Liver (tissue), 9 donors: ENCODE measurements around the gene ESD. TPM values are rescaled to one million over a fixed set of nuclear protein-coding genes. Genes with fewer than 3 reads are reported as not detected.

Source experiments
- DNase-seq: peaks from one replicate; pipeline ENCODE4 v3.0.0-alpha.2; 2017; ENCODE audit warnings: low spot score
- H3K27ac ChIP-seq, 2 donors: one replicate each; pipeline ENCODE4 v1.7.0; 2013; ENCODE audit warnings: inconsistent platforms in 2 of 2, low read length in 2 of 2, control low read depth in 1 of 2, low read depth in 1 of 2, mild to moderate bottlenecking in 1 of 2
- H3K27me3 ChIP-seq, 4 donors: one replicate each; pipeline versions ENCODE4 v1.6.1 to v1.7.0; 2013; ENCODE audit warnings: low read length in 3 of 4, inconsistent platforms in 1 of 4, mild to moderate bottlenecking in 1 of 4, moderate library complexity in 1 of 4; ENCODE audit not compliant: control insufficient read depth in 4 of 4, insufficient read depth in 4 of 4
- H3K36me3 ChIP-seq, 4 donors: one replicate each; pipeline versions ENCODE4 v1.6.1 to v1.7.0; 2013; ENCODE audit warnings: low read length in 3 of 4, mild to moderate bottlenecking in 3 of 4, low read depth in 1 of 4, moderate library complexity in 1 of 4; ENCODE audit not compliant: control insufficient read depth in 4 of 4, insufficient read depth in 3 of 4
- H3K4me1 ChIP-seq, 4 donors: one replicate each; pipeline versions ENCODE4 v1.6.1 to v1.7.0; 2013; ENCODE audit warnings: low read length in 3 of 4, mild to moderate bottlenecking in 3 of 4, moderate library complexity in 1 of 4; ENCODE audit not compliant: control insufficient read depth in 4 of 4, insufficient read depth in 4 of 4
- H3K4me3 ChIP-seq, 3 donors: one replicate each; pipeline versions ENCODE4 v1.6.1 to v1.7.0; 2013; ENCODE audit warnings: low read length in 3 of 3, control low read depth in 1 of 3, low read depth in 1 of 3, mild to moderate bottlenecking in 1 of 3
- H3K9ac ChIP-seq, 2 donors: one replicate each; pipeline ENCODE4 v1.7.0; 2013; ENCODE audit warnings: low read length in 2 of 2, mild to moderate bottlenecking in 2 of 2, moderate library complexity in 2 of 2, control low read depth in 1 of 2, low read depth in 1 of 2
- H3K9me3 ChIP-seq, 4 donors: one replicate each; pipeline versions ENCODE4 v1.6.1 to v1.7.0; 2013; ENCODE audit warnings: low read length in 3 of 4; ENCODE audit not compliant: control insufficient read depth in 4 of 4
- FOXA2 ChIP-seq: IDR thresholded peaks from 2 replicates; pipeline ENCODE4 v1.6.1; 2016; ENCODE audit warnings: antibody characterized with exemption
- GABPA ChIP-seq, 2 donors: IDR thresholded peaks in 1 of 2; conservative IDR thresholded peaks in 1 of 2; 2 replicates each; pipeline ENCODE4 v1.6.1; 2016; ENCODE audit warnings: antibody characterized with exemption in 2 of 2, mild to moderate bottlenecking in 1 of 2, moderate library complexity in 1 of 2
- HNF4G ChIP-seq: IDR thresholded peaks from 2 replicates; pipeline ENCODE4 v1.6.1; 2016; ENCODE audit warnings: antibody characterized with exemption
- NR2F2 ChIP-seq: IDR thresholded peaks from 2 replicates; pipeline ENCODE4 v1.6.1; 2016; ENCODE audit warnings: antibody characterized with exemption
- SP1 ChIP-seq: IDR thresholded peaks from 2 replicates; pipeline ENCODE4 v1.6.1; 2018; ENCODE audit warnings: antibody characterized with exemption, mild to moderate bottlenecking
- WGBS: extraction: QIAGEN DNeasy Blood & Tissue Kit; methylation state at CpG from one replicate; pipeline ENCODE4 v1.1.7; 2013; 5-methylcytosine and 5-hydroxymethylcytosine counted together
- polyA plus RNA-seq, 2 donors: library from polyadenylated mRNA; stranded (reverse) in 1 of 2; unstranded in 1 of 2; fragments of 200-250 nt in 1 of 2; fragments of >200 nt in 1 of 2; fragmentation: Nextera tagmentation in 1 of 2; extraction: Ambion mirVana in 1 of 2; gene quantifications; one replicate each; pipeline versions ENCODE4 v1.2.1 to v1.2.3, GENCODE V29; 2013 to 2015
- total RNA-seq, 2 donors: library from RNA; depleted of rRNA; stranded (reverse); fragments of >200 nt; gene quantifications; one replicate each; pipeline ENCODE4 v1.2.3, GENCODE V29; 2014
- TF ChIP-seq, protein P1 (sequence below): fragments of 150-350 bp; IDR thresholded peaks from 2 replicates; pipeline ENCODE4 v1.5.1; 2017; ENCODE audit warnings: improper control_type of control experiment, low read depth, low read length; ENCODE audit not compliant: missing input control
- TF ChIP-seq, protein P2 (sequence below): IDR thresholded peaks from 2 replicates; pipeline ENCODE4 v1.6.1; 2016; ENCODE audit warnings: antibody characterized with exemption
- TF ChIP-seq, protein P3 (sequence below): IDR thresholded peaks from 2 replicates; pipeline ENCODE4 v1.6.1; 2016; ENCODE audit warnings: antibody characterized with exemption
- TF ChIP-seq, protein P4 (sequence below): IDR thresholded peaks from 2 replicates; pipeline ENCODE4 v1.6.1; 2016; ENCODE audit warnings: antibody characterized with exemption
- TF ChIP-seq, protein P5 (sequence below): IDR thresholded peaks from 2 replicates; pipeline ENCODE4 v1.6.1; 2016; ENCODE audit warnings: antibody characterized with exemption, mild to moderate bottlenecking
- donor health status: healthy.
- donor health status: healthy.
- donor health status: healthy.
- donor health status: healthy.
- donor health status: healthy.

The ESD gene
- total and polyA plus RNA-seq, 4 donors, result 63.3 to 146 (median 72.0) TPM

DNA sequence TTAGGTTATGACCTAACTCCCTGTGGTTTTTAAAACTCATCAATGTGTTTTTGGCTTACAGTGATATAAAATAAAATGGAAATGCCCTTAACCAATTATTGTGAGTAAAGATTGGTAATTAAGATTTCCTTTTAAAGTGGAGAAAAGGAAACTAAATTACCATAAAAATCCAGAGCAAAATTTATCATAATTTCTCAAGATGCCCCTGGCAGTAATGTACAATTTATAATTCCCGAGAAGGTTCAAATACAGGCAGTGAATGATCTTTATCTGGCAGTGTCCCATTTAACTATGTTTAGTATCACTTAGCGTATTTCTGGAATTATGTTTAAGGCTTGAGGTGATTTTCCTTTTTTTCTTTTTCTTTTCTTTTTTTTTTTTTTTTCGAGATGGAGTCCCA lies 61.5 kb downstream of the ESD start (continued):
- TF ChIP-seq SP1, result no peak
- TF ChIP-seq, protein P1, sequence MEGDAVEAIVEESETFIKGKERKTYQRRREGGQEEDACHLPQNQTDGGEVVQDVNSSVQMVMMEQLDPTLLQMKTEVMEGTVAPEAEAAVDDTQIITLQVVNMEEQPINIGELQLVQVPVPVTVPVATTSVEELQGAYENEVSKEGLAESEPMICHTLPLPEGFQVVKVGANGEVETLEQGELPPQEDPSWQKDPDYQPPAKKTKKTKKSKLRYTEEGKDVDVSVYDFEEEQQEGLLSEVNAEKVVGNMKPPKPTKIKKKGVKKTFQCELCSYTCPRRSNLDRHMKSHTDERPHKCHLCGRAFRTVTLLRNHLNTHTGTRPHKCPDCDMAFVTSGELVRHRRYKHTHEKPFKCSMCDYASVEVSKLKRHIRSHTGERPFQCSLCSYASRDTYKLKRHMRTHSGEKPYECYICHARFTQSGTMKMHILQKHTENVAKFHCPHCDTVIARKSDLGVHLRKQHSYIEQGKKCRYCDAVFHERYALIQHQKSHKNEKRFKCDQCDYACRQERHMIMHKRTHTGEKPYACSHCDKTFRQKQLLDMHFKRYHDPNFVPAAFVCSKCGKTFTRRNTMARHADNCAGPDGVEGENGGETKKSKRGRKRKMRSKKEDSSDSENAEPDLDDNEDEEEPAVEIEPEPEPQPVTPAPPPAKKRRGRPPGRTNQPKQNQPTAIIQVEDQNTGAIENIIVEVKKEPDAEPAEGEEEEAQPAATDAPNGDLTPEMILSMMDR, result no peak
- no peak for TF ChIP-seq FOXA2
- TF ChIP-seq, protein P2, sequence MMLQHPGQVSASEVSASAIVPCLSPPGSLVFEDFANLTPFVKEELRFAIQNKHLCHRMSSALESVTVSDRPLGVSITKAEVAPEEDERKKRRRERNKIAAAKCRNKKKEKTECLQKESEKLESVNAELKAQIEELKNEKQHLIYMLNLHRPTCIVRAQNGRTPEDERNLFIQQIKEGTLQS, result no peak

DNA sequence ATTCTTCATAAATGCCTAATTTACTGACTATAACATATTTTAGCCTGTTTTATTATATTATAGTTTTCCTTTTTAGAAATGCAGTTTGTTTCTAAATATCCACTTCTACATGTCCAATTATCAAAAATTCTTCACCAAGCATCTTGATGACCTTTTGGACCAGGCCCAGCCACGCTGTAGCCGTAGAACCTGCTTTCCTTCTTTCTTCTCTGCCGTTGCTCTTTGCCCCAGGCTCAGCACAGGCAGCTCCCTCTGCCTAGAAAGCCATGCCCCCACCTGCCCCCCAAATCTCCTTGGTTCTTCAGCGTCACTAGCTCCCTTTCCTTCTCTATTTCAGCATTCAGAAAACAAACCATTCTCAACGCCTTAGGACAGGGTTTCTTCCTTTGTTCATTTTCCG lies 65.4 kb downstream of the ESD start:
- Histone ChIP-seq H3K36me3 (peaks cover 6 to 49% (median 30%) of the 10 kb centered on the region in 4 donors), H3K9ac (no peak overlapping the region), H3K27ac (no peak overlapping the region), H3K27me3 (no peaks in the 10 kb centered on the region), H3K4me3 (no peak overlapping the region), H3K4me1 (no peaks in the 10 kb centered on the region), H3K9me3 (no peaks in the 10 kb centered on the region)
- 97% methylated on average over 6 of the region's 6 CpGs for WGBS
- TF ChIP-seq, protein P3, sequence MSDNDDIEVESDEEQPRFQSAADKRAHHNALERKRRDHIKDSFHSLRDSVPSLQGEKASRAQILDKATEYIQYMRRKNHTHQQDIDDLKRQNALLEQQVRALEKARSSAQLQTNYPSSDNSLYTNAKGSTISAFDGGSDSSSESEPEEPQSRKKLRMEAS, result no peak
- no peak for DNase-seq

DNA sequence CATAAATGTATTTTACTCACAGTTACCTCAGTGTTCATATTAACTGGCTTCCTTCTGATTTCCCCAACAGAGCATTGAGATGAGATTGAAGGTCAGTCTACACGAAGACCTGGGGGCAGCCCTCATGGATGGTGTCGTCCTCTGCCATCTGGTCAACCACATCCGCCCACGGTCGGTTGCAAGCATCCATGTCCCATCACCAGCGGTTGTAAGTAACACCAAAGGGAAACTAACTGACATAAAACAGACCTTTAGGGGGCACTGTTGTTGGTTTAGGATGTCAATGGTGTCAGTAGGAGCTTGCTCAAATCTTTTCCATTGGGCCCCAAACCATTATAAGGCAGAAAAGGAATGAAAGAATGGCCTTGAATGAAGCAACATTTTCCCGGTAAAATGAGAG lies 68.2 kb downstream of the ESD start:
- Histone ChIP-seq H3K4me3 (no peak overlapping the region), H3K9ac (no peak overlapping the region), H3K27ac (no peak overlapping the region), H3K4me1 (no peaks in the 10 kb centered on the region), H3K27me3 (no peaks in the 10 kb centered on the region), H3K36me3 (peaks cover 8 to 60% (median 41%) of the 10 kb centered on the region in 4 donors), H3K9me3 (no peaks in the 10 kb centered on the region)
- DNase-seq, result no peak
- 96% methylated on average over 7 of the region's 7 CpGs for WGBS
- no peak for TF ChIP-seq HNF4G
- TF ChIP-seq, protein P4, sequence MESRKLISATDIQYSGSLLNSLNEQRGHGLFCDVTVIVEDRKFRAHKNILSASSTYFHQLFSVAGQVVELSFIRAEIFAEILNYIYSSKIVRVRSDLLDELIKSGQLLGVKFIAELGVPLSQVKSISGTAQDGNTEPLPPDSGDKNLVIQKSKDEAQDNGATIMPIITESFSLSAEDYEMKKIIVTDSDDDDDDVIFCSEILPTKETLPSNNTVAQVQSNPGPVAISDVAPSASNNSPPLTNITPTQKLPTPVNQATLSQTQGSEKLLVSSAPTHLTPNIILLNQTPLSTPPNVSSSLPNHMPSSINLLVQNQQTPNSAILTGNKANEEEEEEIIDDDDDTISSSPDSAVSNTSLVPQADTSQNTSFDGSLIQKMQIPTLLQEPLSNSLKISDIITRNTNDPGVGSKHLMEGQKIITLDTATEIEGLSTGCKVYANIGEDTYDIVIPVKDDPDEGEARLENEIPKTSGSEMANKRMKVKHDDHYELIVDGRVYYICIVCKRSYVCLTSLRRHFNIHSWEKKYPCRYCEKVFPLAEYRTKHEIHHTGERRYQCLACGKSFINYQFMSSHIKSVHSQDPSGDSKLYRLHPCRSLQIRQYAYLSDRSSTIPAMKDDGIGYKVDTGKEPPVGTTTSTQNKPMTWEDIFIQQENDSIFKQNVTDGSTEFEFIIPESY, result no peak
- TF ChIP-seq, protein P1, result no peak
- TF ChIP-seq, protein P5, sequence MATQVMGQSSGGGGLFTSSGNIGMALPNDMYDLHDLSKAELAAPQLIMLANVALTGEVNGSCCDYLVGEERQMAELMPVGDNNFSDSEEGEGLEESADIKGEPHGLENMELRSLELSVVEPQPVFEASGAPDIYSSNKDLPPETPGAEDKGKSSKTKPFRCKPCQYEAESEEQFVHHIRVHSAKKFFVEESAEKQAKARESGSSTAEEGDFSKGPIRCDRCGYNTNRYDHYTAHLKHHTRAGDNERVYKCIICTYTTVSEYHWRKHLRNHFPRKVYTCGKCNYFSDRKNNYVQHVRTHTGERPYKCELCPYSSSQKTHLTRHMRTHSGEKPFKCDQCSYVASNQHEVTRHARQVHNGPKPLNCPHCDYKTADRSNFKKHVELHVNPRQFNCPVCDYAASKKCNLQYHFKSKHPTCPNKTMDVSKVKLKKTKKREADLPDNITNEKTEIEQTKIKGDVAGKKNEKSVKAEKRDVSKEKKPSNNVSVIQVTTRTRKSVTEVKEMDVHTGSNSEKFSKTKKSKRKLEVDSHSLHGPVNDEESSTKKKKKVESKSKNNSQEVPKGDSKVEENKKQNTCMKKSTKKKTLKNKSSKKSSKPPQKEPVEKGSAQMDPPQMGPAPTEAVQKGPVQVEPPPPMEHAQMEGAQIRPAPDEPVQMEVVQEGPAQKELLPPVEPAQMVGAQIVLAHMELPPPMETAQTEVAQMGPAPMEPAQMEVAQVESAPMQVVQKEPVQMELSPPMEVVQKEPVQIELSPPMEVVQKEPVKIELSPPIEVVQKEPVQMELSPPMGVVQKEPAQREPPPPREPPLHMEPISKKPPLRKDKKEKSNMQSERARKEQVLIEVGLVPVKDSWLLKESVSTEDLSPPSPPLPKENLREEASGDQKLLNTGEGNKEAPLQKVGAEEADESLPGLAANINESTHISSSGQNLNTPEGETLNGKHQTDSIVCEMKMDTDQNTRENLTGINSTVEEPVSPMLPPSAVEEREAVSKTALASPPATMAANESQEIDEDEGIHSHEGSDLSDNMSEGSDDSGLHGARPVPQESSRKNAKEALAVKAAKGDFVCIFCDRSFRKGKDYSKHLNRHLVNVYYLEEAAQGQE, result no peak
- TF ChIP-seq NR2F2, result no peak
- TF ChIP-seq, protein P3, result no peak
- no peak for TF ChIP-seq GABPA (IDR thresholded peaks at IDR 0.05 in 1 of 2, conservative IDR thresholded peaks at IDR 0.05 in 1 of 2)
- no peak for TF ChIP-seq SP1
